Measurements from ENCODE around the gene RALGAPA2. TPM values are rescaled to one million over a fixed set of nuclear protein-coding genes. Genes with fewer than 3 reads are reported as not detected.
A peak's percentile ranks its signal among the peaks of the same experiment; 100 is the strongest.

RALGAPA2 gene
- total and polyA plus RNA-seq, 7 experiments from 2014 or later: 6.7 to 45.4 (median 34.9) TPM

- ATAC-seq: no peak
- Mint-ChIP-seq H3K4me1 (peaks cover 0 to 7% (median 0%) of the 10 kb centered on the region in 7 donors), H3K36me3 (peaks cover 0 to 6% (median 4%) of the 10 kb centered on the region in 5 donors), H3K9me3 (peaks cover 0 to 14% (median 6%) of the 10 kb centered on the region in 11 donors), H3K4me3 (no peak overlapping the region), H3K27me3 (peaks cover 5 to 19% (median 14%) of the 10 kb centered on the region in 5 donors), H3K27ac (no peak overlapping the region)
- CTCF ChIA-PET: interaction anchor here (0.7 kb wide), 1 partner anchor 745 kb away, joined by 4 read pairs; no protein-coding TSS in a partner anchor
- Histone ChIP-seq H3K9me3 (ENCODE audit: control insufficient read depth in 2 of 3, low read length in 3 of 3) (no peaks in the 10 kb centered on the region), H3K36me3 (ENCODE audit: control insufficient read depth in 2 of 3, insufficient read depth in 3 of 3, low read length in 3 of 3) (no peaks in the 10 kb centered on the region), H3K27ac (ENCODE audit: low read depth, low read length) (no peak overlapping the region), H3K4me1 (ENCODE audit: control insufficient read depth in 2 of 2, insufficient read depth in 2 of 2, low read length in 2 of 2) (no peaks in the 10 kb centered on the region), H3K4me3 (ENCODE audit: low read length) (no peak overlapping the region), H3K27me3 (ENCODE audit: control insufficient read depth in 2 of 2, insufficient read depth in 2 of 2, low read length in 2 of 2) (no peaks in the 10 kb centered on the region)
- POLR2A ChIA-PET: no interaction called here
- DNase-seq: no peak
- intact Hi-C loops (cut with micrococcal nuclease): no loop called here
Observed at GRCh38 chr20:20752712-20753111, 40.3 kb upstream of the RALGAPA2 start.

- ChIA-PET CTCF (no interaction called here), POLR2A (no interaction called here)
- Mint-ChIP-seq H3K4me3 (no peak overlapping the region), H3K27me3 (peaks cover 7 to 23% (median 20%) of the 10 kb centered on the region in 5 donors), H3K36me3 (peaks cover 0 to 10% (median 5%) of the 10 kb centered on the region in 5 donors), H3K27ac (no peak overlapping the region), H3K4me1 (peaks cover 0 to 9% (median 0%) of the 10 kb centered on the region in 7 donors), H3K9me3 (peaks cover 0 to 14% (median 6%) of the 10 kb centered on the region in 11 donors)
- Histone ChIP-seq H3K27me3 (ENCODE audit: control insufficient read depth in 2 of 2, insufficient read depth in 2 of 2, low read length in 2 of 2) (no peaks in the 10 kb centered on the region), H3K36me3 (ENCODE audit: control insufficient read depth in 2 of 3, insufficient read depth in 3 of 3, low read length in 3 of 3) (no peaks in the 10 kb centered on the region), H3K4me3 (ENCODE audit: low read length) (no peak overlapping the region), H3K4me1 (ENCODE audit: control insufficient read depth in 2 of 2, insufficient read depth in 2 of 2, low read length in 2 of 2) (no peaks in the 10 kb centered on the region), H3K9me3 (ENCODE audit: control insufficient read depth in 2 of 3, low read length in 3 of 3) (no peaks in the 10 kb centered on the region), H3K27ac (ENCODE audit: low read depth, low read length) (no peak overlapping the region)
- DNase-seq (no peak), ATAC-seq (no peak)
- intact Hi-C loops (cut with micrococcal nuclease): no loop called here
Observed at GRCh38 chr20:20747298-20747697, 34.9 kb upstream of the RALGAPA2 start.

- Histone ChIP-seq H3K4me1 (ENCODE audit: control insufficient read depth in 2 of 2, insufficient read depth in 2 of 2, low read length in 2 of 2) (no peaks in the 10 kb centered on the region), H3K4me3 (ENCODE audit: low read length) (no peak overlapping the region), H3K36me3 (ENCODE audit: control insufficient read depth in 2 of 3, insufficient read depth in 3 of 3, low read length in 3 of 3) (no peaks in the 10 kb centered on the region), H3K27me3 (ENCODE audit: control insufficient read depth in 2 of 2, insufficient read depth in 2 of 2, low read length in 2 of 2) (no peaks in the 10 kb centered on the region), H3K27ac (ENCODE audit: low read depth, low read length) (no peak overlapping the region), H3K9me3 (ENCODE audit: control insufficient read depth in 2 of 3, low read length in 3 of 3) (no peaks in the 10 kb centered on the region)
- CTCF ChIA-PET: no interaction called here
- Mint-ChIP-seq H3K9me3 (peaks cover 0 to 8% (median 5%) of the 10 kb centered on the region in 11 donors), H3K36me3 (peaks cover 0 to 10% (median 5%) of the 10 kb centered on the region in 5 donors), H3K27ac (no peak overlapping the region), H3K4me1 (peaks cover 0 to 7% (median 0%) of the 10 kb centered on the region in 7 donors), H3K4me3 (no peak overlapping the region), H3K27me3 (peaks cover 7 to 30% (median 14%) of the 10 kb centered on the region in 5 donors)
- no peak for ATAC-seq
- POLR2A ChIA-PET: no interaction called here
- DNase-seq: no peak
- intact Hi-C loops (cut with micrococcal nuclease): no loop called here
Observed at GRCh38 chr20:20744170-20744725, 31.8 kb upstream of the RALGAPA2 start.

- H3K27me3 Mint-ChIP-seq: peaks cover 5 to 26% (median 13%) of the 10 kb centered on the region in 5 donors
- ChIA-PET CTCF (no interaction called here), POLR2A (no interaction called here)
- H3K27me3 ChIP-seq (ENCODE audit: control insufficient read depth in 2 of 2, insufficient read depth in 2 of 2, low read length in 2 of 2): no peaks in the 10 kb centered on the region
- peaks cover 0 to 7% (median 0%) of the 10 kb centered on the region in 7 donors for H3K4me1 Mint-ChIP-seq
- peaks cover 0 to 6% (median 0%) of the 10 kb centered on the region in 5 donors for H3K36me3 Mint-ChIP-seq
- DNase-seq (no peak), ATAC-seq (peak; percentile 70)
- H3K27ac ChIP-seq (ENCODE audit: low read depth, low read length): no peak overlapping the region
- no peaks in the 10 kb centered on the region for H3K4me1 ChIP-seq (ENCODE audit: control insufficient read depth in 2 of 2, insufficient read depth in 2 of 2, low read length in 2 of 2)
- intact Hi-C loops (cut with micrococcal nuclease): no loop called here
- no peaks in the 10 kb centered on the region for H3K36me3 ChIP-seq (ENCODE audit: control insufficient read depth in 2 of 3, insufficient read depth in 3 of 3, low read length in 3 of 3)
- H3K4me3 ChIP-seq (ENCODE audit: low read length): no peak overlapping the region
- no peak overlapping the region for H3K27ac Mint-ChIP-seq
- H3K9me3 ChIP-seq (ENCODE audit: control insufficient read depth in 2 of 3, low read length in 3 of 3): no peaks in the 10 kb centered on the region
- peak overlapping the region in 2 of 10 donors; percentile 8 to 57 for H3K4me3 Mint-ChIP-seq
- peaks cover 0 to 2% (median 0%) of the 10 kb centered on the region in 11 donors for H3K9me3 Mint-ChIP-seq
Observed at GRCh38 chr20:20743511-20744169, 31.2 kb upstream of the RALGAPA2 start.

- no peaks in the 10 kb centered on the region for H3K9me3 Mint-ChIP-seq
- DNase-seq: no peak
- Histone ChIP-seq H3K4me3 (ENCODE audit: low read length) (no peak overlapping the region), H3K27ac (ENCODE audit: low read depth, low read length) (no peak overlapping the region), H3K27me3 (ENCODE audit: control insufficient read depth in 2 of 2, insufficient read depth in 2 of 2, low read length in 2 of 2) (no peaks in the 10 kb centered on the region), H3K36me3 (ENCODE audit: control insufficient read depth in 2 of 3, insufficient read depth in 3 of 3, low read length in 3 of 3) (no peaks in the 10 kb centered on the region), H3K4me1 (ENCODE audit: control insufficient read depth in 2 of 2, insufficient read depth in 2 of 2, low read length in 2 of 2) (no peaks in the 10 kb centered on the region), H3K9me3 (ENCODE audit: control insufficient read depth in 2 of 3, low read length in 3 of 3) (no peaks in the 10 kb centered on the region)
- H3K4me1 Mint-ChIP-seq: peaks cover 0 to 7% (median 0%) of the 10 kb centered on the region in 7 donors
- intact Hi-C loops (cut with micrococcal nuclease): no loop called here
- CTCF ChIA-PET: no interaction called here
- no peak for ATAC-seq
- no peak overlapping the region for H3K4me3 Mint-ChIP-seq
- H3K27ac Mint-ChIP-seq: no peak overlapping the region
- peaks cover 0 to 6% (median 0%) of the 10 kb centered on the region in 5 donors for H3K36me3 Mint-ChIP-seq
- H3K27me3 Mint-ChIP-seq: peaks cover 5 to 26% (median 13%) of the 10 kb centered on the region in 5 donors
- POLR2A ChIA-PET: no interaction called here
Observed at GRCh38 chr20:20741087-20742045, 28.9 kb upstream of the RALGAPA2 start.

DNA sequence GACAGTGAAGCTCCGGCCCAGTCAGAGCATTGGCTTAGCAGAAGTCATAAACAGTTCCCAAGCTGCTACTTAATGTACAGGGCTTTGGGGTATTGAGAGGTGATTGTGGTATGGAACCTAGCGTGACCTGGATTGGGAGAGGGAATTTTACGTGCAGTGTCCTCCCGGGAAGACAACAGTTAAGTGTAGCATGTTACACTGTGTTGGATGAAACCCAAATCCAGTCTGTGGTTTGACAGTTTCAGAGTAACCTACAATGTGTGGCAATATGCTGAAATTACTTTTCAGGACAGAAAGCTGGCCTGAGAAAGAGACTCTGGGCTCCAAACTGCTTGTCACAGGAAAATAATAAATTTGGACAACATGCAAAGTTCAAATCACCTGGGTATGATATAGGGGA, 28.1 kb upstream of the RALGAPA2 start:
- no peak for ATAC-seq
- H3K4me1 ChIP-seq (ENCODE audit: control insufficient read depth in 2 of 2, insufficient read depth in 2 of 2, low read length in 2 of 2): no peaks in the 10 kb centered on the region
- Mint-ChIP-seq H3K27me3 (peaks cover 5 to 25% (median 13%) of the 10 kb centered on the region in 5 donors), H3K4me3 (no peak overlapping the region), H3K4me1 (peaks cover 0 to 7% (median 0%) of the 10 kb centered on the region in 7 donors), H3K27ac (no peak overlapping the region), H3K36me3 (peaks cover 0 to 6% (median 0%) of the 10 kb centered on the region in 5 donors), H3K9me3 (no peaks in the 10 kb centered on the region)
- H3K27me3 ChIP-seq (ENCODE audit: control insufficient read depth in 2 of 2, insufficient read depth in 2 of 2, low read length in 2 of 2): no peaks in the 10 kb centered on the region
- intact Hi-C loops (cut with micrococcal nuclease): no loop called here
- POLR2A ChIA-PET: no interaction called here
- H3K4me3 ChIP-seq (ENCODE audit: low read length): no peak overlapping the region
- no peak overlapping the region for H3K27ac ChIP-seq (ENCODE audit: low read depth, low read length)
- CTCF ChIA-PET: no interaction called here
- DNase-seq: no peak
- no peaks in the 10 kb centered on the region for H3K36me3 ChIP-seq (ENCODE audit: control insufficient read depth in 2 of 3, insufficient read depth in 3 of 3, low read length in 3 of 3)
- no peaks in the 10 kb centered on the region for H3K9me3 ChIP-seq (ENCODE audit: control insufficient read depth in 2 of 3, low read length in 3 of 3)

Measured in naive thymus-derived CD4-positive, alpha-beta T cell (primary cell).